GM19351 (cell line): ENCODE measurements around the gene TOM1L2.

ENCODE experiments used
- ATAC-seq: cut with Tn5 transposase; IDR thresholded peaks from one replicate; pipeline ENCODE4 v1.9.1; 2021; ENCODE audit warnings: mild to moderate bottlenecking, moderate library complexity; ENCODE audit not compliant: unreplicated experiment

The TOM1L2 gene

GRCh38 chr17:17837966-17838962 lies 133.9 kb downstream of the TOM1L2 start:
- no peak for ATAC-seq

GRCh38 chr17:17837380-17837821 lies 134.8 kb downstream of the TOM1L2 start:
- ATAC-seq = no peak

GRCh38 chr17:17836818-17837379 lies 135.3 kb downstream of the TOM1L2 start, which contains the start of gene SREBF1:
Gene SREBF1, minus strand, starts transcription at chr17:17836986. Its CDS starts 169 bp downstream, at chr17:17836817.
- peak; percentile 40 for ATAC-seq

- ATAC-seq = peak; percentile 66
These were observed 135.9 kb downstream of the TOM1L2 start for GRCh38 chr17:17836250-17836817.

- ATAC-seq = no peak
These were observed 136.6 kb downstream of the TOM1L2 start for GRCh38 chr17:17835415-17836249.

GRCh38 chr17:17834974-17835373 lies 137.2 kb downstream of the TOM1L2 start:
- no peak for ATAC-seq

GRCh38 chr17:17833658-17834357 lies 138.4 kb downstream of the TOM1L2 start:
- no peak for ATAC-seq

GRCh38 chr17:17832032-17832363 lies 140.2 kb downstream of the TOM1L2 start:
- no peak for ATAC-seq

- ATAC-seq = no peak
These were observed 140.8 kb downstream of the TOM1L2 start for GRCh38 chr17:17831208-17832031.

GRCh38 chr17:17830740-17831207 lies 141.4 kb downstream of the TOM1L2 start:
- ATAC-seq = no peak

GRCh38 chr17:17830269-17830567 lies 142.0 kb downstream of the TOM1L2 start:
- no peak for ATAC-seq

GRCh38 chr17:17827826-17828621 lies 144.2 kb downstream of the TOM1L2 start:
- no peak for ATAC-seq

- no peak for ATAC-seq
These were observed 145.0 kb downstream of the TOM1L2 start for GRCh38 chr17:17826942-17827785.

GRCh38 chr17:17826342-17826713 lies 145.9 kb downstream of the TOM1L2 start:
- no peak for ATAC-seq

GRCh38 chr17:17824783-17825614 lies 147.2 kb downstream of the TOM1L2 start:
- ATAC-seq = no peak

- ATAC-seq = no peak
These were observed 147.9 kb downstream of the TOM1L2 start for GRCh38 chr17:17824119-17824782.
